Sigmoid colon (tissue), 7 donors: ENCODE data around the gene PRKG1. TPM values are rescaled to one million over a fixed set of nuclear protein-coding genes. Genes with fewer than 3 reads are reported as not detected.

Source experiments
- DNase-seq: peaks from one replicate; pipeline ENCODE4 v3.0.0-alpha.2; 2019
- H3K27ac ChIP-seq, 4 donors: fragments of 200-600 bp; sonication (generic); one replicate each; pipeline ENCODE4 v1.5.1; 2016 to 2019; ENCODE audit warnings: mild to moderate bottlenecking in 1 of 4
- H3K27me3 ChIP-seq, 3 donors: fragments of 200-600 bp; sonication (generic); one replicate each; pipeline ENCODE4 v1.5.1; 2019; ENCODE audit warnings: mild to moderate bottlenecking in 1 of 3
- H3K36me3 ChIP-seq, 4 donors: fragments of 200-600 bp; sonication (generic); one replicate each; pipeline ENCODE4 v1.5.1; 2016 to 2019
- H3K4me1 ChIP-seq, 4 donors: fragments of 200-600 bp; sonication (generic); one replicate each; pipeline ENCODE4 v1.5.1; 2017 to 2019
- H3K4me3 ChIP-seq, 4 donors: fragments of 200-600 bp; sonication (generic); one replicate each; pipeline ENCODE4 v1.5.1; 2017 to 2019; ENCODE audit warnings: mild to moderate bottlenecking in 2 of 4, moderate library complexity in 1 of 4
- H3K9me3 ChIP-seq, 4 donors: fragments of 200-600 bp in 3 of 4; sonication (generic) in 3 of 4; one replicate each; pipeline versions ENCODE4 v1.5.1 to v1.6.1; 2013 to 2019
- EP300 ChIP-seq, 4 donors: sonication (generic); formaldehyde crosslinking; IDR thresholded peaks; one replicate each; pipeline ENCODE4 v1.6.1; 2017; ENCODE audit warnings: antibody characterized with exemption in 4 of 4
- POLR2A ChIP-seq, 2 donors: fragments of 450-650 bp; IDR thresholded peaks; one replicate each; pipeline ENCODE4 v1.6.1; 2016; ENCODE audit warnings: antibody characterized with exemption in 2 of 2, mild to moderate bottlenecking in 2 of 2, moderate library complexity in 2 of 2
- POLR2AphosphoS5 ChIP-seq, 4 donors: sonication (generic); formaldehyde crosslinking; IDR thresholded peaks; one replicate each; pipeline ENCODE4 v1.6.1; 2017; ENCODE audit warnings: antibody characterized with exemption in 4 of 4
- WGBS, 2 donors: extraction: QIAGEN DNeasy Blood & Tissue Kit; methylation state at CpG; one replicate each; pipeline ENCODE4 v1.1.7; 2013; 5-methylcytosine and 5-hydroxymethylcytosine counted together
- intact Hi-C: fragments of 100-400 bp; cut with DNase I; formaldehyde crosslinking; loops from one replicate; pipeline ENCODE4 v1.15.1; 2023
- polyA plus RNA-seq, 3 donors: library from polyadenylated mRNA; stranded (reverse); fragments of 200-250 nt; gene quantifications; one replicate each; pipeline ENCODE4 v1.2.3, GENCODE V29; 2013
- total RNA-seq, 4 donors: library from RNA; depleted of rRNA; stranded (reverse); fragments of >200 nt; gene quantifications; one replicate each; pipeline ENCODE4 v1.1.0, GENCODE V29; 2016
- TF ChIP-seq, protein P1 (sequence below), 4 experiments: fragments of 450-650 bp in 3 of 4; fragments of 200-600 bp in 1 of 4; IDR thresholded peaks; one replicate each; pipeline ENCODE4 v1.5.1; 2016 to 2019; ENCODE audit warnings: antibody characterized with exemption in 4 of 4, mild to moderate bottlenecking in 3 of 4, moderate library complexity in 2 of 4
- donor health status: healthy with polysubstance abuse.
- donor health status: Bipolar disorder and iron deficiency.
- donor health status: healthy.

PRKG1 gene
- total and polyA plus RNA-seq, 7 donors = 3.7 to 92.9 (median 60.2) TPM

DNA sequence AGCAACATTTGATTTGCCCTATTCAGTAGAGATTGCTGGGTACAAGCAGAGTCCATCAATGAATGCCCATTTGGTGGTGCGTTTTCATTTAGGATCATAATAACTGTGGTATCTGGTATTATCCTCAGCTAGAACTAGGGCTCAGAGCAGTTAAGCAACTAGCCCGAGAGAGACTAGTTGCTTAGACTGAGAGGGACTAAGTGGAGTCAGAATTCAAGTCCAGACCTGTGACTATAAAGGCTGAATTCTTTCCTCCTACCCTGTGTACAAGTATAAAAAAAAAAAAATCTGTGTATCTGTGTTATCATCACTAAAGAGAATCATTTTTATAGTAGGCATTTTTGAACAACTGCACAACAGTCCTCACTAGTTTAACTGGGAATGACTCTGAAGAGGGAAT is 1194.5 kb downstream of the PRKG1 start:
- H3K27ac ChIP-seq = no peak overlapping the region
- H3K4me1 ChIP-seq = no peaks in the 10 kb centered on the region
- H3K9me3 ChIP-seq = no peaks in the 10 kb centered on the region
- TF ChIP-seq EP300 (IDR thresholded peaks at IDR 0.05) = no peak
- TF ChIP-seq POLR2A (IDR thresholded peaks at IDR 0.05) = no peak
- TF ChIP-seq POLR2AphosphoS5 (IDR thresholded peaks at IDR 0.05) = no peak
- TF ChIP-seq, protein P1, sequence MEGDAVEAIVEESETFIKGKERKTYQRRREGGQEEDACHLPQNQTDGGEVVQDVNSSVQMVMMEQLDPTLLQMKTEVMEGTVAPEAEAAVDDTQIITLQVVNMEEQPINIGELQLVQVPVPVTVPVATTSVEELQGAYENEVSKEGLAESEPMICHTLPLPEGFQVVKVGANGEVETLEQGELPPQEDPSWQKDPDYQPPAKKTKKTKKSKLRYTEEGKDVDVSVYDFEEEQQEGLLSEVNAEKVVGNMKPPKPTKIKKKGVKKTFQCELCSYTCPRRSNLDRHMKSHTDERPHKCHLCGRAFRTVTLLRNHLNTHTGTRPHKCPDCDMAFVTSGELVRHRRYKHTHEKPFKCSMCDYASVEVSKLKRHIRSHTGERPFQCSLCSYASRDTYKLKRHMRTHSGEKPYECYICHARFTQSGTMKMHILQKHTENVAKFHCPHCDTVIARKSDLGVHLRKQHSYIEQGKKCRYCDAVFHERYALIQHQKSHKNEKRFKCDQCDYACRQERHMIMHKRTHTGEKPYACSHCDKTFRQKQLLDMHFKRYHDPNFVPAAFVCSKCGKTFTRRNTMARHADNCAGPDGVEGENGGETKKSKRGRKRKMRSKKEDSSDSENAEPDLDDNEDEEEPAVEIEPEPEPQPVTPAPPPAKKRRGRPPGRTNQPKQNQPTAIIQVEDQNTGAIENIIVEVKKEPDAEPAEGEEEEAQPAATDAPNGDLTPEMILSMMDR (IDR thresholded peaks at IDR 0.05) = no peak
- 91 to 93% methylated on average over 2 of the region's 2 CpGs for WGBS, 2 donors
- intact Hi-C loops = no loop called here
- no peak overlapping the region for H3K4me3 ChIP-seq
- peaks cover 0 to 15% (median 0%) of the 10 kb centered on the region in 4 donors for H3K36me3 ChIP-seq
- no peak for DNase-seq
- no peaks in the 10 kb centered on the region for H3K27me3 ChIP-seq

DNA sequence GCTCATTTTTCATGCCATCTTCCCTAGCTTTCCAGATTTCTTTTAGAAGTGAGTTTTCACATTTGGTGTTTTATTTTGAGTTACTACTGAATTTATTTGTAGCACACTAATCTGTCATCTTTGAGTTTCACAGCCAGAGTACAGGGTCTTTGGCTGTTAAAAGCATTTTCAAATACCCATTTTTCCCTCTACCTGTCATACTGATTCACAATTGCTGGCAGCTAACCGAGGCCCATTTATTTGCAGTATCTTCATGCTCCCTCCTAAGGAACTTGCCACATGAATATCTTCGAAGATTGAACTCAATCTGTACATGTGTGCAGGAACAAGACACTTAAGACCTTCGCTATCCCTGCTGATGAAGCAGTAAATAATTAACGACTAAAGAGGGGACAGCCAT is 1194.9 kb downstream of the PRKG1 start:
- H3K4me1 ChIP-seq = no peaks in the 10 kb centered on the region
- no peak overlapping the region for H3K27ac ChIP-seq
- no peaks in the 10 kb centered on the region for H3K27me3 ChIP-seq
- 84 to 87% methylated on average over 4 of the region's 4 CpGs for WGBS, 2 donors
- no peak overlapping the region for H3K4me3 ChIP-seq
- no peak for DNase-seq
- peaks cover 0 to 15% (median 0%) of the 10 kb centered on the region in 4 donors for H3K36me3 ChIP-seq
- intact Hi-C loops = no loop called here
- TF ChIP-seq POLR2A (IDR thresholded peaks at IDR 0.05) = no peak
- TF ChIP-seq, protein P1 (IDR thresholded peaks at IDR 0.05) = no peak
- TF ChIP-seq POLR2AphosphoS5 (IDR thresholded peaks at IDR 0.05) = no peak
- no peak for TF ChIP-seq EP300 (IDR thresholded peaks at IDR 0.05)
- H3K9me3 ChIP-seq = no peaks in the 10 kb centered on the region

DNA sequence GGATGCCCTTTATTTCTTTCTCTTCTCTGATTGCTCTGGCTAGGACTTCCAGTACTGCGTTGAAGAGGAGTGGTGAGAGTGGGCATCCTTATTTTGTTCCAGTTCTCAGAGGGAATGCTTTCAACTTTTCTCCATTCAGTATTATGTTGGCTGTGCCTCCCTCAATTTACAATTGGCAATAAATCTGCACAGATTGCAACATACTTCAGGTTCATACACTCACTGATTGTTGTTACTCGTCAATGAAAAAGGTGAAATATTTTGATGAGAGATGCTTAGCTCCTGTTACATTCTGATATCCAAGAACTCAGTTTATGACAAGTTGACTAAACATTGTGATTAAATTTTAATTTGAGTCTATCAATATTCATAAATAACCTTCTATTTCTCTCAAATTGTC is 1201.9 kb downstream of the PRKG1 start:
- peaks cover 0 to 9% (median 3%) of the 10 kb centered on the region in 4 donors for H3K4me1 ChIP-seq
- 33 to 73% methylated on average over 2 of the region's 2 CpGs for WGBS, 2 donors
- intact Hi-C loops = no loop called here
- H3K27me3 ChIP-seq = no peaks in the 10 kb centered on the region
- DNase-seq = no peak
- no peak overlapping the region for H3K27ac ChIP-seq
- H3K36me3 ChIP-seq = peaks cover 0 to 12% (median 0%) of the 10 kb centered on the region in 4 donors
- no peak overlapping the region for H3K4me3 ChIP-seq
- H3K9me3 ChIP-seq = no peaks in the 10 kb centered on the region
- TF ChIP-seq POLR2AphosphoS5 (IDR thresholded peaks at IDR 0.05) (no peak), POLR2A (IDR thresholded peaks at IDR 0.05) (no peak), EP300 (IDR thresholded peaks at IDR 0.05) (no peak)
- TF ChIP-seq, protein P1 (IDR thresholded peaks at IDR 0.05) = no peak

DNA sequence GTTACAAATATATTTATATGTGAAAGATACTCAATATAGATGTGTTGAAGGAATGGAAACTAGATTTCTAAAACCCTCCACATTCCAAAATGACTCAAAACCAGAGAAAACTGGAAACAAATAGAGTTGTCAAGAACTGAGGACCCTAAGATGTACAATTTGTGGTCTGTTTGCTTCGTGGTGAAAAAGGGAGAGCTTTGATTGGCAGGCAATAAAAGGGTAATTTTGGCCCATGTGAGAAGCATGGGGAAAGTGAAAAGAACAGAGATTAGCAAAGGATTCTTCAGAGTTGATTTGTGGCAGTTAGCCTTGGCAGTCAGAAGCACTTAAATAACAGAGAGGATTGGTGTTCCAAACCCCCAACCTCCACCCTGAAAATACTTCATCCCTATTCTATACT is 1202.7 kb downstream of the PRKG1 start:
- H3K4me1 ChIP-seq = peaks cover 0 to 9% (median 3%) of the 10 kb centered on the region in 4 donors
- TF ChIP-seq POLR2AphosphoS5 (IDR thresholded peaks at IDR 0.05) = no peak
- TF ChIP-seq, protein P1 (IDR thresholded peaks at IDR 0.05) = no peak
- TF ChIP-seq EP300 (IDR thresholded peaks at IDR 0.05) = no peak
- TF ChIP-seq POLR2A (IDR thresholded peaks at IDR 0.05) = no peak
- H3K36me3 ChIP-seq = peaks cover 0 to 5% (median 0%) of the 10 kb centered on the region in 4 donors
- no peaks in the 10 kb centered on the region for H3K27me3 ChIP-seq
- intact Hi-C loops = no loop called here
- no peaks in the 10 kb centered on the region for H3K9me3 ChIP-seq
- no peak overlapping the region for H3K27ac ChIP-seq
- H3K4me3 ChIP-seq = no peak overlapping the region
- WGBS, 2 donors = 10 to 40% methylated on average over 1 of the region's 1 CpG
- no peak for DNase-seq

DNA sequence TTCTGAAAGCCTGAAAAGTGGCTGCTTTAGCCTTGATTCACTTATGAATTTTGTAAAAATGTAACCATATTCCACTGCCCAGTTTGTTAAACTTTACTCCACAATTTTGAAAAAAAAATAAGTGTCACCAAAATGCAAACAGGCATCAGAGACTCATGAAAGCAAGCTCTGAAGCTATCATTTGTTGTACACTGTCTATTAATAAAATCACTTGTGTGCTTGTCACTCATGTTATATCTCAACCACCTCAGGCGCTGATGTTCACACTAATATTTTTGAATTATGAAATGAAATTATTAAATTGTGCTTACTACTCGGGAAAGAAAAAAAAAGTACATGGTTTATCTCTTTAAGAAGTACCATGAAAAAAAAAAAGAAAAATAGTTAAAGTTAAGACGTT is 1205.3 kb downstream of the PRKG1 start:
- peaks cover 0 to 16% (median 0%) of the 10 kb centered on the region in 4 donors for H3K36me3 ChIP-seq
- no peak overlapping the region for H3K4me3 ChIP-seq
- H3K27ac ChIP-seq = no peak overlapping the region
- intact Hi-C loops = no loop called here
- H3K9me3 ChIP-seq = no peaks in the 10 kb centered on the region
- H3K4me1 ChIP-seq = peaks cover 0 to 9% (median 3%) of the 10 kb centered on the region in 4 donors
- WGBS, 2 donors = 73 to 74% methylated on average over 3 of the region's 3 CpGs
- no peaks in the 10 kb centered on the region for H3K27me3 ChIP-seq
- no peak for DNase-seq
- TF ChIP-seq POLR2AphosphoS5 (IDR thresholded peaks at IDR 0.05) (no peak), EP300 (IDR thresholded peaks at IDR 0.05) (no peak), POLR2A (IDR thresholded peaks at IDR 0.05) (no peak)
- TF ChIP-seq, protein P1 (IDR thresholded peaks at IDR 0.05) = no peak
